NCI-H2107 treated with DMSO at 0.1 percent for 48 hours (cell line): ENCODE data around the gene RASA2.
"Not testable (repeated sequence)": the region's sequence is repeated elsewhere in the genome, so short reads cannot be mapped to it uniquely, and the experiment has no call there.

ENCODE experiments used
- DNase-seq: peaks from one replicate; lab custom pipeline; 2025; ENCODE audit not compliant: unreplicated experiment; lab: John Stamatoyannopoulos, UW

Gene RASA2

GRCh38 chr3:141570068-141570467 is 83.2 kb downstream of the RASA2 start:
- DNase-seq, result no peak

DNA sequence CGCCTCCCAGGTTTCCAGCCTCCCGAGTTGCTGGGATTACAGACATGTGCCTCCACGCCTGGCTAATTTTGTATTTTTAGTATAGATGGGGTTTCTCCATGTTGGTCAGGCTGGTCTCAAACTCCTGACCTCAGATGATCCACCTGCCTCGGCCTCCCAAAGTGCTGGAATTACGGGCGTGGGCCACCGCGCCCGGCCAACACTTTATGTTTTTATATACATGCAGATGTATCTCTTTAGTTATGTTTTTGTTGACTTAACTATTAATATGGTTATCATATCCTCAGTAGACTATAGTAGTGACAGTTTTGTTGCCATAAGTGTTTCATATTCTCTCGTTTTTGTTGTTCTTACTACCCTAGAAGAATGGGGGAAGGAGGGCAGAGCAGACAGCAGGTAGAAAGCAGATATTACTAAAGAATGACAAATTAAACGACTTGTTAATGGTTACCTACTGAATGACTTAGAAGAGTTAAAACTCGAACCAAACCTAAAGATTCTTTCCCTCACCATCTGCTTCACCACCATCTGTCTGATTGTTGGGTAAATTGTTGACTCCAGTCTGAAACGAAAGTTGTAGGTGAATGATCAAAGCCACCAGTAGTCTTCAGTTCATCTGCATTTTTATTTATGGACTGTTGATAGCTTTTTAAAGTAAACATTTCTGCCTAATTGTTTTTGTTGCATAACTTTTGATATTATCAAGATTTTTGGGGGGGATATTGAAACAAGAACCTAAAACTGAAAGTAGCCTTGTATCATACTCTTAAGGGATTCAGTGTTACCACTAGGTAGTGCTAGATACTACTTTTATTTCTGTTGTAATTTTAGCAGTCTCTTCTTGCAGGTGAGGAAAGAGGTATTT is 89.3 kb downstream of the RASA2 start:
- DNase-seq, result peak; percentile 62

- DNase-seq, result no peak
Measured at GRCh38 chr3:141576744-141577052, 89.9 kb downstream of the RASA2 start.

GRCh38 chr3:141578202-141578973 is 91.6 kb downstream of the RASA2 start:
- DNase-seq, result no peak

DNA sequence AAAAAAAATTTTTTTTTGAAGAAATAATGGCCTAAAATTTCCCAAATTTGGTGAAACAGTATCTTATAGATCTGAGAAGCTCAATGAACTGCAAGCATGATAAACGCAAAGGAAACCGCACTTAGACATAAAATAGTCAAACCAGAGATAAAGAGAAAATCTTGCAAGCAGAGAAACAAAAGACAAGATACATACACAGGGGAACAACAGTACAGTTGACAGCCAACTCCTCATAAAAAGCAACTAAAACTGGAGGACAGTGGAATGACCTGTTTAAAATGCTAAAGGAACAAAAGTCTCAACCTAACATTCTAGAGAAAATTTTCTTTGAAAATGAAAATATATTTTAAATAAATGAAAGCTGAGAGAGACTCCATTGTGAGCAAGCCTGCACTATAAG is 107.5 kb downstream of the RASA2 start:
- DNase-seq, result no peak

DNA sequence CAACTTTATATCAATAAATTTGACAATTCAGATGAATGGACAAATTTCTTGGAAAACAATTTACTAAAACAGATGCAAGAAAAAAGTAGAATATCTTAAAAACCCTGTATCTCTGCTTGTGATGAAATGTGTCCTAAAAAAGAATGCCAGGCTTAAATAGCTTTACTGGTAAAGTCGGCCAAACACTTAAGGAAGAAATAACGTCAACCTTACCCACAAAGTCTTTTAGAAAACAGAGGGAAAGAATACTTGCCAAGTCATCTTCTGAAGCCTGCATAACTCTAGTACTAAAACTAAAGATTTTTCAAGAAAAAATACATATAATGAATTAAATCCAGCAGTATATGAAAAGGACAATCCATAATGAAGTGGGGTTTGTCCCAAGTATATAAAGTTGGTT is 111.1 kb downstream of the RASA2 start:
- no peak for DNase-seq

DNA sequence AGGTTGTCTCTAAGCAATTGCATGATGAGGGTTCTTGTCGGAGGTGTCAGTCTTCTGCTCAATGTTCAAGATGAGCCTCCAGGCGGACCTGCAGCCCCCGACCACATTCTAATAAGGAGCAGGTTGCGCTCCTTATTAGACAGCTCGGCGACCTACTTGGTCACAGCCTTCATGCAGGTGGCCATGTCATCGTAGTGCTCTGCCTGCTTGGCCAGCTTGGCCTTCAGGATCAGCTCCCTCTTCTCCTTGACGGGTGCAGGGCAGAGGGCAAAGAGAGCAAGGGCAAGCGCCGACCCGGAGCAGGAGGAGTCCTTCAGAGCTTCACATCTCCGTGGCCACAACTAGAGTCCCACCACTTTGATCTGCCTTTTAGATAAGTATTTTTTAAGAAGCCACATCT is 113.5 kb downstream of the RASA2 start:
- DNase-seq, result no peak

- no peak for DNase-seq
Measured at GRCh38 chr3:141602706-141603105, 115.9 kb downstream of the RASA2 start.

DNA sequence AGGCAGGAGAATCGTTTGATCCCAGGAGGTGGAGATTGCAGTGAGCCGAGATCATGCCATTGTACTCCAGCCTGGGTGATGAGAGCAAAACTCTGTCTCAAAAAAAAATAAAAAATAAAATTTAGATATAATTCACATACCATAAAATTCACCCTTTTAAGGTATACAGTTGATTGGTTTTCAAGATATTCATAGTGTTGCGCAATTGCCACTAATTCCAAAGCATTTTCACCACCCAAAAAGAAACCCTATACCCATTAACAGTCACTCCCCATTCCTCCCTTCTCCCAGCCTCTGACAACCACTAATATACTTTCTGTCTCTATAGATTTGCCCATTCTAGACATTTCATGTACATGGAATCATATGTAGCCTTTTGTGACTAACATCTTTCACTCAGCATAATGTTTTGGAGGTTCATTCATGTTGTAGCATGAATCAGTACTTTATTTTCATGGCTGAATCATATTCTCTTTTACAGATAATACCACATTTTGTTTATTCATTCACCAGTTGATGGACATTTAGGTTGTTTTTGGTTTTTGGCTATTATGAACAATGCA is 116.7 kb downstream of the RASA2 start:
- no peak for DNase-seq

DNA sequence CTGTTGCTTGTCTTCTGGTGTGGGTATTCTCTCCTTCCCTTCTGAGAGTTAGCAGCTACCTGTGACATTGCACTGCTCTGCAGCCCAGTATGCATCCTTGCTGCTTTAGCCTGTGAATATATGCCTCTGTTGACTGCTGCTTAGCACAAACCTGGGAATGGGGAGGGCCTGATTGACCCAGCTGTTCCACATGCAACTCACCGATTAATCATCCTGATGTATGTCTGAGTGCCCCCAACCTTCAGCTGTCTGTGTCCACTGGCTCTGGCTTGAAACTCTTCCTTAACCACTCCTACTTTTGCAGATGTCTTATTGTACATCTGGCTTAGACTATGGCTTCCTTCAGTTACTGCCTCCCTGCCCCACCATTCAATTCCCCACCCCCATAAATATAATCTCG is 119.1 kb downstream of the RASA2 start:
- DNase-seq, result no peak

GRCh38 chr3:141608438-141608837 is 121.6 kb downstream of the RASA2 start:
- DNase-seq, result no peak

DNA sequence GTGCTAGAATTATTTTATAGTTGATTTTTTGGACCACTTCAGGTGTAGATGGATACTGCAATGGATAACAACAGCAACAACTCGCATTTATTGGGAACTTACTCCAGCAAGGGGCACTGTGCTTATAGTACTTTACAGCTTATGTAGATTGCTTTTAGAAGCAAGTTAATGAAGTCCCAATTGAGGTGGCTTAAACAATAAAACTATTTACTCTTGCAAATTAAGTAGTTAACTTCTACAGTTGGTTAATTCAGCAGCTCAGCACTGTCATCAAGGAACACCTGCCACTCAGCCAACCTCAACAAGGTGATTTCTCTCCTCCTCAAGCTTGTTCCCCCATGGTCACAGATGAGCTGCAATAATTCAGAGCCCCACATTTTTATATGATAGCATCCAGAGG is 124.1 kb downstream of the RASA2 start:
- DNase-seq, result no peak

GRCh38 chr3:141618103-141618910 is 131.5 kb downstream of the RASA2 start:
- DNase-seq, result no peak

DNA sequence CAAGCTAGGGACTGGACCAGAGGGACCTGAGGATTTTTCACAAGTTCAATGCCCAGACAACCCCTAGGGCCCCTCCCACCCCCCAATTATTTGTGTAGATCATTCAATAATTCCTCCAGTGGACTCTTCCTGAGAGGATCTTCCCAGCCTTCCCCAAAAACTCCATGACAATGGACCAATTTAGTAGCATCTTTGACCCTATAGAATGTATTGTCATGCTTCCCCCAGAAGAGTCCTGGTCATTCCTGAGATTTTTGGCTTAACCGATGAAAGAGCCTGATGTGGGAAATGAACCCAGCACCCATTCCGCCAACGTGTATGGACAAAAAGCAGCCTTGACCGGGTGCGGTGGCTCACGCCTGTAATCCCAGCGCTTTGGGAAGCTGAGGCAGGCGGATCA is 132.1 kb downstream of the RASA2 start:
- no peak for DNase-seq

GRCh38 chr3:141619450-141619849 is 132.6 kb downstream of the RASA2 start:
- no peak for DNase-seq

- DNase-seq, result no peak
Measured at GRCh38 chr3:141623691-141624090, 136.9 kb downstream of the RASA2 start.

GRCh38 chr3:141625506-141625905 is 138.7 kb downstream of the RASA2 start:
- DNase-seq, result no peak

DNA sequence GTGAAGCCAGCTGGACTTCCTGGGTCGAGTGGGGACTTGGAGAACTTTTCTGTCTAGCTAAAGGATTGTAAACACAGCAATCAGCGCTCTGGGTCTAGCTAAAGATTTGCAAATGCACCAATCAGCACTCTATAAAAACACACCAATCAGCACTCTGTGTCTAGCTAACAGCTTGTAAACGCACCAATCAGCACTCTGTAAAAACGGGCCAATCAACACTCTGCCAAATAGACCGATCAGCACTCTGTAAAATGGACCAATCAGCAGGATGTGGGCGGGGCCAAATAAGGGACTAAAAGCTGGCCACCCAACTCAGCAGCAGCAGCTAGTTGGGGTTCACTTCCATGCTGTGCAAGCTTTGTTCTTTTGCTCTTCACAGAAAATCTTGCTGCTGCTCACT is 141.5 kb downstream of the RASA2 start:
- DNase-seq, result not testable (repeated sequence)

- not testable (repeated sequence) for DNase-seq
Measured at GRCh38 chr3:141628868-141629441, 142.1 kb downstream of the RASA2 start.

DNA sequence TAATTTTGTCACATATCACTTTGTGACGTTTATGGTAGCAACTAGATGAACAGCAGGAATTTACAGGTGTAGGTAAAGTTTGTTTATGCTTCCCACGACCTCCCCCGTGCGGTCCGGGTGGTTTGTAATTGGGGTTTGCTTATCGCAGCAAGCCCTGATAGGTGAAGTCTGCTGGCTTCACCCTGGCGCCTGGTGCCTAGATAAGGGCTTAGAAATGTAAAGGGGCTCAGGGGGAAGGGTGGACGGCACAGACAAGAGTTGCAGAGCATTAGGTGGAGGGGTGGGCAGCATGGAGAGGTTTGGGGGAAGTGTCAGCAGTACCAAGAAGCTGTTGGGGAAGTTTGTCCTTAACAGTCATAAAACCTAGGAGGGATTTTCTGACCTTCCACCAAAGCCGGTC is 143.1 kb downstream of the RASA2 start:
- DNase-seq, result no peak

- DNase-seq, result peak; percentile 22
Measured at GRCh38 chr3:141632779-141633374, 146.1 kb downstream of the RASA2 start.
